Measurements from ENCODE around the gene PITX2. TPM values are rescaled to one million over a fixed set of nuclear protein-coding genes. Genes with fewer than 3 reads are reported as not detected.

PITX2 gene
- total RNA-seq = 11.0 and 16.2 TPM in 2 replicates

DNA sequence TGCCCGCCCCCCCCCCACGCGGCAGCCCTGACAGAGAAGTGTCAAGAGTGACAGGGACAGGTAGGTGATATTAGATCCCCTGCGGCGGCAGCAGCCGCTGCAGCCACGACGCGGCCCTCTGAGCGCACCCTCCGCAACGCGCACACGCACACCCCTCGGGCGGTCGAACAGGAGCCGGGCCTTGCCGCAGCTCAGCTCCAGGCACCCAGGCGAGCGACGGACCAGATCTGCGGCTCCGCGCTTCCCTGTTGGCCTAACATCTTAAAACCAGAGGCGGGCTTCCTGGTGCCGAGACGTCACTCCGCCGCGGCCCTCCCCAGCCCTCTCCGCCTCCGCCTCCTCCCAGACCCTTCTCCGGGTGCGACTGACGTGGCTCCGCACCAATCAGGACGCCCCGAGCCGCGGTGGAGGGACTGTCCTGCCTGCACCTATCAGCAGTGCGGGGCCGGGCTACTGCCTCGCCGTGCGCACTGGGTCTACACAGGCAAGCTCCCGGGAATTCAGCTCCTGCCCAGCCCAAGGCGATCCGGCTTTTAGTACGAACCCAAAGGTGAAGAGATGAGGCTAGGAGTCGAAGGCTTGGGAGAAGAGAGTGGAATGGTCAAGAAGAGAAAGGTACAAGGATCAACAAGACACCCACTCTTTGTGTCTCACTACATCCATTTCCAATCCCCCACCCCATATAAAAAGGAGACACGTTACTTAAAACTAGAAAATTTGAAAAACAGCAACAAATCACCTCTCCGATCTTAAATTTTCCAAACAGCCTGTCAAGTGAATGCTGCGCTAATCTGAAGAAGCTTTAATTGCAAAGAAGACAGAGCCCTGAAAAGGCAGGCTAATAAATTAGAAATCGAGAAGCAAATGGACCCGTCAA is at the start of gene PITX2:
Gene PITX2 (minus strand): TSS at position 237 of the 877 bp plus-strand sequence. CDS start 617 bp downstream, outside the sequence.

Other genes with a start within 250 kb of the PITX2 start
- gene ENPEP, start 146.9 kb downstream of the PITX2 start, total RNA-seq = under 0.01 and 0.28 TPM in 2 replicates